WERI-Rb-1 (cell line): ENCODE results near the gene NDUFV1.
"Not testable (repeated sequence)": the region's sequence is repeated elsewhere in the genome, so short reads cannot be mapped to it uniquely, and the experiment has no call there.

Experiments
- DNase-seq: peaks from one replicate; pipeline ENCODE4 v3.0.0-alpha.2; 2020
- H3K27ac ChIP-seq: fragments of 250-450 bp; sonication (Bioruptor Pico); 2 replicates; pipeline ENCODE4 v1.5.1; 2020; ENCODE audit warnings: mild to moderate bottlenecking, moderate library complexity
- H3K27me3 ChIP-seq: fragments of 250-450 bp; sonication (Bioruptor Pico); 2 replicates; pipeline ENCODE4 v1.5.1; 2021; ENCODE audit warnings: mild to moderate bottlenecking, low read depth, moderate library complexity; ENCODE audit not compliant: insufficient read depth, severe bottlenecking
- H3K36me3 ChIP-seq: fragments of 250-450 bp; sonication (Bioruptor Pico); 2 replicates; pipeline ENCODE4 v1.5.1; 2020; ENCODE audit warnings: mild to moderate bottlenecking, moderate library complexity
- H3K4me3 ChIP-seq: 2 replicates; pipeline ENCODE4 v1.5.1; 2011; ENCODE audit warnings: low read depth, mild to moderate bottlenecking, control low read depth, low read length
- H3K9me3 ChIP-seq: fragments of 250-450 bp; sonication (Bioruptor Pico); 2 replicates; pipeline ENCODE4 v1.5.1; 2021; ENCODE audit warnings: mild to moderate bottlenecking, moderate library complexity; ENCODE audit not compliant: severe bottlenecking
- CTCF ChIP-seq: IDR thresholded peaks from 2 replicates; pipeline ENCODE4 v1.5.1; 2011; ENCODE audit warnings: low read depth, mild to moderate bottlenecking, control low read depth, inconsistent platforms, low read length

NDUFV1 gene

GRCh38 chr11:67651976-67652781 lies 45.4 kb downstream of the NDUFV1 start:
- Histone ChIP-seq H3K27me3 (no peaks in the 10 kb centered on the region), H3K36me3 (no peaks in the 10 kb centered on the region), H3K27ac (no peak overlapping the region), H3K4me3 (no peak overlapping the region), H3K9me3 (peaks cover 12% of the 10 kb centered on the region)
- no peak for DNase-seq
- TF ChIP-seq CTCF = no peak

GRCh38 chr11:67652965-67653845 lies 46.5 kb downstream of the NDUFV1 start:
- Histone ChIP-seq H3K4me3 (no peak overlapping the region), H3K9me3 (peaks cover 12% of the 10 kb centered on the region), H3K27me3 (no peaks in the 10 kb centered on the region), H3K27ac (no peak overlapping the region), H3K36me3 (no peaks in the 10 kb centered on the region)
- DNase-seq = no peak
- no peak for TF ChIP-seq CTCF

GRCh38 chr11:67654225-67654624 lies 47.5 kb downstream of the NDUFV1 start:
- H3K27me3 ChIP-seq = no peaks in the 10 kb centered on the region
- H3K36me3 ChIP-seq = no peaks in the 10 kb centered on the region

GRCh38 chr11:67656278-67656922 lies 49.7 kb downstream of the NDUFV1 start:
- no peak for TF ChIP-seq CTCF
- Histone ChIP-seq H3K36me3 (no peaks in the 10 kb centered on the region), H3K9me3 (peaks cover 12% of the 10 kb centered on the region), H3K27ac (no peak overlapping the region), H3K4me3 (no peak overlapping the region), H3K27me3 (no peaks in the 10 kb centered on the region)
- no peak for DNase-seq

More at GRCh38 chr11:67654225-67654624, 47.5 kb downstream of the NDUFV1 start:
- no peak for DNase-seq
- peaks cover 12% of the 10 kb centered on the region for H3K9me3 ChIP-seq
- H3K27ac ChIP-seq = no peak overlapping the region
- TF ChIP-seq CTCF = no peak
- no peak overlapping the region for H3K4me3 ChIP-seq

GRCh38 chr11:67657300-67657699 lies 50.6 kb downstream of the NDUFV1 start:
- H3K36me3 ChIP-seq = no peaks in the 10 kb centered on the region

GRCh38 chr11:67659651-67660165 lies 53.0 kb downstream of the NDUFV1 start:
- not testable (repeated sequence) for H3K4me3 ChIP-seq, H3K36me3 ChIP-seq, H3K27me3 ChIP-seq, DNase-seq, H3K27ac ChIP-seq
- H3K9me3 ChIP-seq = peaks cover 12% of the 10 kb centered on the region

More at GRCh38 chr11:67657300-67657699, 50.6 kb downstream of the NDUFV1 start:
- no peak for TF ChIP-seq CTCF
- no peak overlapping the region for H3K27ac ChIP-seq
- no peak for DNase-seq
- H3K27me3 ChIP-seq = no peaks in the 10 kb centered on the region
- no peak overlapping the region for H3K4me3 ChIP-seq
- H3K9me3 ChIP-seq = peaks cover 12% of the 10 kb centered on the region

- not testable (repeated sequence) for H3K9me3 ChIP-seq, H3K36me3 ChIP-seq, H3K4me3 ChIP-seq, DNase-seq, H3K27me3 ChIP-seq, H3K27ac ChIP-seq
These were observed 54.0 kb downstream of the NDUFV1 start for GRCh38 chr11:67660752-67661151.
